PC-9 (cell line): ENCODE data around the gene NPIPB5. TPM values are rescaled to one million over a fixed set of nuclear protein-coding genes. Genes with fewer than 3 reads are reported as not detected.
"Not testable (repeated sequence)": the region's sequence is repeated elsewhere in the genome, so short reads cannot be mapped to it uniquely, and the experiment has no call there.

ENCODE experiments used
- Bru-seq: library from RNA; stranded (reverse); fragments of 400-500 nt; gene quantifications from one replicate; lab custom pipeline; 2021; lab: Mats Ljungman, UMichigan
- BruChase-seq, 2 experiments: library from RNA; stranded (reverse); fragments of 400-500 nt; gene quantifications; one replicate each; lab custom pipeline; 2021; lab: Mats Ljungman, UMichigan
- BruUV-seq: library from RNA; stranded (reverse); fragments of 400-500 nt; replicated peaks from 2 replicates; lab custom pipeline; 2021; lab: Mats Ljungman, UMichigan
- CTCF ChIA-PET: fragments of 300-600 bp; sonication (Branson Sonifier 250); formaldehyde crosslinking; loops from one replicate; lab custom pipeline; 2022; ENCODE audit warnings: antibody characterized with exemption; lab: Charles Lee
- POLR2A ChIA-PET: fragments of 300-600 bp; sonication (Branson Sonifier 250); formaldehyde crosslinking; loops from one replicate; lab custom pipeline; 2022; ENCODE audit warnings: antibody characterized with exemption; ENCODE audit not compliant: unreplicated experiment; lab: Charles Lee
- DNase-seq, 2 experiments: peaks; one replicate each; pipeline versions ENCODE4 v3.0.0 to v3.0.0-alpha.2; 2015 to 2022; ENCODE audit warnings: mixed read lengths in 1 of 2
- H2AFZ ChIP-seq: fragments of 200-600 bp; sonication (generic); 2 replicates; pipeline ENCODE4 v1.8.1; 2017; ENCODE audit warnings: antibody characterized with exemption
- H3F3A ChIP-seq: fragments of 200-600 bp; sonication (generic); 2 replicates; pipeline ENCODE4 v1.8.1; 2017; ENCODE audit warnings: antibody characterized with exemption, mild to moderate bottlenecking, low read depth; ENCODE audit not compliant: insufficient read depth
- H3K27ac ChIP-seq: fragments of 200-600 bp; sonication (generic); 2 replicates; pipeline ENCODE4 v1.6.1; 2016; ENCODE audit warnings: mixed run types
- H3K27me3 ChIP-seq: fragments of 200-600 bp; sonication (generic); 2 replicates; pipeline ENCODE4 v1.6.1; 2016; ENCODE audit warnings: low read depth, mixed run types; ENCODE audit not compliant: insufficient read depth
- H3K36me3 ChIP-seq: fragments of 200-600 bp; sonication (generic); 2 replicates; pipeline ENCODE4 v1.6.1; 2016; ENCODE audit warnings: low read depth, mixed run types
- H3K4me1 ChIP-seq: fragments of 200-600 bp; sonication (generic); replicated peaks from 2 replicates; pipeline ENCODE4 v1.6.1; 2016; ENCODE audit warnings: mixed run types; ENCODE audit not compliant: insufficient read depth
- H3K4me2 ChIP-seq: fragments of 200-600 bp; sonication (generic); 2 replicates; pipeline ENCODE4 v1.6.1; 2017; ENCODE audit warnings: mixed run types
- H3K4me3 ChIP-seq: fragments of 200-600 bp; sonication (generic); 2 replicates; pipeline ENCODE4 v1.6.1; 2016; ENCODE audit warnings: mixed run types
- H3K79me2 ChIP-seq: fragments of 200-600 bp; sonication (generic); 2 replicates; pipeline ENCODE4 v1.6.1; 2017; ENCODE audit warnings: low read depth, mixed run types
- H3K9me2 ChIP-seq: fragments of 200-600 bp; sonication (generic); 2 replicates; pipeline ENCODE4 v1.8.1; 2017; ENCODE audit warnings: mild to moderate bottlenecking; ENCODE audit not compliant: insufficient read depth
- H3K9me3 ChIP-seq: fragments of 200-600 bp; sonication (generic); 2 replicates; pipeline ENCODE4 v1.8.1; 2016; ENCODE audit warnings: low read depth; ENCODE audit not compliant: insufficient read depth
- H4K20me1 ChIP-seq: fragments of 200-600 bp; sonication (generic); 2 replicates; pipeline ENCODE4 v1.8.1; 2017; ENCODE audit not compliant: insufficient read depth
- intact Hi-C: fragments of 100-400 bp; cut with micrococcal nuclease; formaldehyde crosslinking; loops from one replicate; pipeline ENCODE4 v1.10.0; 2022; ENCODE audit not compliant: unreplicated experiment
- long read RNA-seq: library from polyadenylated mRNA; stranded (forward); transcript quantifications from one replicate; pipeline ENCODE4 v2.0.0, GENCODE V29; 2022
- total RNA-seq: library from RNA; stranded (reverse); gene quantifications from 2 replicates; pipeline ENCODE4 v1.2.3, GENCODE V29; 2021

The NPIPB5 gene
- total RNA-seq (339 and 370 TPM in 2 replicates), Bru-seq, nascent RNA (percentile 54 among the genes with signal in this experiment), BruChase-seq, experiment 1, labeled RNA remaining after a 2-hour chase (percentile 77 among the genes with signal in this experiment), BruChase-seq, experiment 2, labeled RNA remaining after a 6-hour chase (percentile 77 among the genes with signal in this experiment)
- long read RNA-seq, partial matches to known transcripts, result 1 of 7 reads
- long read RNA-seq, other reads (novel, unspliced or antisense), result 6 of 7 reads

- BruUV-seq, CTCF ChIA-PET, POLR2A ChIA-PET: not testable (repeated sequence)
These were observed at the start of gene NPIPB5 for GRCh38 chr16:22510591-22510990. Gene NPIPB5 (plus strand): TSS chr16:22510891. CDS start chr16:22513802, 2,911 bp downstream.

GRCh38 chr16:22468846-22469245 is 41.8 kb upstream of the NPIPB5 start:
- H3K27me3 ChIP-seq, POLR2A ChIA-PET, H4K20me1 ChIP-seq, H3K36me3 ChIP-seq, H2AFZ ChIP-seq, H3K4me1 ChIP-seq, H3K4me2 ChIP-seq, H3K79me2 ChIP-seq, H3K4me3 ChIP-seq, H3K9me3 ChIP-seq, CTCF ChIA-PET, intact Hi-C loops, H3K27ac ChIP-seq, DNase-seq, H3F3A ChIP-seq, BruUV-seq, H3K9me2 ChIP-seq: not testable (repeated sequence)

More at GRCh38 chr16:22510591-22510990, at the start of gene NPIPB5:
- H3K27me3 ChIP-seq, DNase-seq, H3K4me3 ChIP-seq, H3K4me1 ChIP-seq, H3K9me3 ChIP-seq, H4K20me1 ChIP-seq, H3K36me3 ChIP-seq, H3K27ac ChIP-seq, H3K4me2 ChIP-seq, H3K9me2 ChIP-seq, H3K79me2 ChIP-seq, intact Hi-C loops, H2AFZ ChIP-seq, H3F3A ChIP-seq: not testable (repeated sequence)

- H3K4me1 ChIP-seq, CTCF ChIA-PET, BruUV-seq, H3K4me3 ChIP-seq, H3K27me3 ChIP-seq, H3K27ac ChIP-seq, H3F3A ChIP-seq, H3K36me3 ChIP-seq, POLR2A ChIA-PET, H2AFZ ChIP-seq, intact Hi-C loops, H3K79me2 ChIP-seq, H3K9me3 ChIP-seq, DNase-seq, H3K9me2 ChIP-seq, H3K4me2 ChIP-seq, H4K20me1 ChIP-seq: not testable (repeated sequence)
These were observed 27.3 kb downstream of the NPIPB5 start for GRCh38 chr16:22537996-22538395.

GRCh38 chr16:22544809-22545208 is 34.1 kb downstream of the NPIPB5 start:
- H3K4me3 ChIP-seq, H3K4me1 ChIP-seq, POLR2A ChIA-PET, H3K27me3 ChIP-seq, CTCF ChIA-PET, H3K27ac ChIP-seq, H3K4me2 ChIP-seq, H3K36me3 ChIP-seq, intact Hi-C loops, H3K79me2 ChIP-seq, H3F3A ChIP-seq, H4K20me1 ChIP-seq, H2AFZ ChIP-seq, DNase-seq, H3K9me3 ChIP-seq, BruUV-seq, H3K9me2 ChIP-seq: not testable (repeated sequence)

- BruUV-seq, result not testable (repeated sequence)
These were observed 35.9 kb downstream of the NPIPB5 start for GRCh38 chr16:22546630-22547029.

GRCh38 chr16:22547170-22547765 is 36.6 kb downstream of the NPIPB5 start:
- H2AFZ ChIP-seq, CTCF ChIA-PET, H3K27ac ChIP-seq, H3K4me3 ChIP-seq, H3K79me2 ChIP-seq, H3K9me3 ChIP-seq, H4K20me1 ChIP-seq, BruUV-seq, H3F3A ChIP-seq, POLR2A ChIA-PET, DNase-seq, intact Hi-C loops, H3K4me1 ChIP-seq, H3K27me3 ChIP-seq, H3K4me2 ChIP-seq, H3K9me2 ChIP-seq, H3K36me3 ChIP-seq: not testable (repeated sequence)

More at GRCh38 chr16:22546630-22547029, 35.9 kb downstream of the NPIPB5 start:
- H3K4me3 ChIP-seq, DNase-seq, H3K79me2 ChIP-seq, H3K4me2 ChIP-seq, POLR2A ChIA-PET, H2AFZ ChIP-seq, H3K27me3 ChIP-seq, H3K27ac ChIP-seq, H3K9me3 ChIP-seq, H3K36me3 ChIP-seq, H4K20me1 ChIP-seq, CTCF ChIA-PET, H3F3A ChIP-seq, H3K9me2 ChIP-seq, H3K4me1 ChIP-seq, intact Hi-C loops: not testable (repeated sequence)

- H3K27ac ChIP-seq, H3F3A ChIP-seq, H3K4me3 ChIP-seq, H3K79me2 ChIP-seq, H3K36me3 ChIP-seq, H3K9me2 ChIP-seq, H3K4me2 ChIP-seq, DNase-seq, POLR2A ChIA-PET, H3K4me1 ChIP-seq, intact Hi-C loops, BruUV-seq, CTCF ChIA-PET, H3K27me3 ChIP-seq, H4K20me1 ChIP-seq, H2AFZ ChIP-seq, H3K9me3 ChIP-seq: not testable (repeated sequence)
These were observed 39.2 kb downstream of the NPIPB5 start for GRCh38 chr16:22549853-22550252.
